GM12865 (cell line): Measurements from ENCODE around the gene PKD2L2.
"Not testable (repeated sequence)": the region's sequence is repeated elsewhere in the genome, so short reads cannot be mapped to it uniquely, and the experiment has no call there.

Experiments
- DNase-seq: peaks from one replicate; pipeline ENCODE4 v3.0.0; 2010; ENCODE audit warnings: low read depth
- H3K4me3 ChIP-seq: 2 replicates; pipeline ENCODE4 v1.5.1; 2011; ENCODE audit warnings: mild to moderate bottlenecking, low read depth, low read length, control low read depth
- TF ChIP-seq, protein P1 (sequence below): IDR thresholded peaks from 2 replicates; pipeline ENCODE4 v1.5.1; 2011; ENCODE audit warnings: low read length, control low read depth, low read depth, inconsistent platforms; ENCODE audit not compliant: insufficient read depth; ENCODE audit errors: missing control alignments

PKD2L2 gene

DNA sequence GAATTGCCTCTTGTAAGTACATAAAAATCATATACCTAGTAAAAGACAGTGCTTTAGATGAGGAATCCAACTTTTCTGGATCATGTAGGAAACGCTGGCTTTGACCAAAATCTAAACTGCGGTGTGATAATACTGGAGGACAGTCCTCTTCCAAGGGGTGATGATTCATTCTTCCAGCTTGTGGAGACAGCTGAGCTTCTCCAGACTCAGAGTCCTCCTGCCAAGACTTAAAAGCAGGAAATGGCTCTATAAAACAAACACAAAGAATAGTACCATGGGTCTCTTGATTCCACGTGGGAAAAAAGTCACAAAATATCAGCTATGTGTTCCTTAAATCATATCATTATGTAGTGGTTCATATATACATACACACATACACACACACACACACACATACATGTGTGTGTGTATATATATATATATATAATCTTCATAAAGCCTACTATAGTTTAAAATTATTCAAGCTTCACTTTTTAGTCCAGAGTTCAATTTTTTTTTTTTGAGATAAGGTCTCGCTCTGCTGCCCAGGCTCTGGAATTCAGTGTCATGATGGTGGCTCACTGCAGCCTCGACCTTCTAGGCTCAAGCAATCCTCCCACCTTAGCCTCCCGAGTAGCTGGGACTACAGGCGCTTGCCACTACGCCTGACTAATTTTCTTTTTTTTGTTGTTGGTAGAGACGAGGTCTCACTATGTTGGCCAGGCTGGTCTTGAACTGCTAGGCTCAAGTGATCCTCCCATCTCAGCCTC is 65.0 kb downstream of the PKD2L2 start:
- TF ChIP-seq, protein P1, sequence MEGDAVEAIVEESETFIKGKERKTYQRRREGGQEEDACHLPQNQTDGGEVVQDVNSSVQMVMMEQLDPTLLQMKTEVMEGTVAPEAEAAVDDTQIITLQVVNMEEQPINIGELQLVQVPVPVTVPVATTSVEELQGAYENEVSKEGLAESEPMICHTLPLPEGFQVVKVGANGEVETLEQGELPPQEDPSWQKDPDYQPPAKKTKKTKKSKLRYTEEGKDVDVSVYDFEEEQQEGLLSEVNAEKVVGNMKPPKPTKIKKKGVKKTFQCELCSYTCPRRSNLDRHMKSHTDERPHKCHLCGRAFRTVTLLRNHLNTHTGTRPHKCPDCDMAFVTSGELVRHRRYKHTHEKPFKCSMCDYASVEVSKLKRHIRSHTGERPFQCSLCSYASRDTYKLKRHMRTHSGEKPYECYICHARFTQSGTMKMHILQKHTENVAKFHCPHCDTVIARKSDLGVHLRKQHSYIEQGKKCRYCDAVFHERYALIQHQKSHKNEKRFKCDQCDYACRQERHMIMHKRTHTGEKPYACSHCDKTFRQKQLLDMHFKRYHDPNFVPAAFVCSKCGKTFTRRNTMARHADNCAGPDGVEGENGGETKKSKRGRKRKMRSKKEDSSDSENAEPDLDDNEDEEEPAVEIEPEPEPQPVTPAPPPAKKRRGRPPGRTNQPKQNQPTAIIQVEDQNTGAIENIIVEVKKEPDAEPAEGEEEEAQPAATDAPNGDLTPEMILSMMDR, result no peak
- no peak for DNase-seq
- H3K4me3 ChIP-seq, result no peak overlapping the region

DNA sequence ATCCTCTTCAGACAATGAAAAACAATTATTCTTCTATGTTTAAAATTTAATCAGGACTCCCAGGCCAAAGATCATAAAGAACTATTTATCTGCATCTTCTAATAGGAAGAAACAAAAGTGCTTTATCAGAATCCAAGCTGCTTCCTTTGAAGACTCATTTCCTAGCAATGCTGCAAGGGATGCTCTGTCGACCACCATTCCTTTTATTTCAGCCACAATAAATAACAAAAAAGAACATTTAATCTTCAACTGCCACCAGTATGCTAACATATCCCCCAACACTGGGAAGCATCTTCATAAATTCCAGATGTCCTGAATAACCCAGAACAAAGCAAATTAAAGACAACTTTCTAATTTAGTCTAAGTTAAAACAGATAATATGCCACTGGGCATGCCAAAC is 68.7 kb downstream of the PKD2L2 start:
- TF ChIP-seq, protein P1, result no peak
- no peak overlapping the region for H3K4me3 ChIP-seq
- DNase-seq, result no peak

DNA sequence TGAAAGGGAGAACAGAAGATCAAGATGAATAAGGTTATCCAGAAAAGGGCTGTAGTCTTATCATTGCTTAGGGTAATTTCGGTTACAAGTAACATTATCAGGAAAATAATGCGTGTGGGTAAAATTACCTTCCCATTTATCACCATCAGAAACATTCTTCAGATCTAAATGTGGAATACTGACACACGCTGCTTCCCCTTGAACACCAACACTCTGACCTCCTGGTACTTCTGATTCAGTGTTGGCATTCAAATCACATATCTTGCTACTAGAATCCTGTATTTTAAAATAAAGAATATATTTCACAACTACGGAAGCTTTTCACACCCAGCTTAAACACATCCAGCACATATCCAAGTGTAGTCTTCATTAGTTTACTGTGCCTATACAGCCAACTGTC is 70.2 kb downstream of the PKD2L2 start:
- no peak for DNase-seq
- TF ChIP-seq, protein P1, result no peak
- no peak overlapping the region for H3K4me3 ChIP-seq

DNA sequence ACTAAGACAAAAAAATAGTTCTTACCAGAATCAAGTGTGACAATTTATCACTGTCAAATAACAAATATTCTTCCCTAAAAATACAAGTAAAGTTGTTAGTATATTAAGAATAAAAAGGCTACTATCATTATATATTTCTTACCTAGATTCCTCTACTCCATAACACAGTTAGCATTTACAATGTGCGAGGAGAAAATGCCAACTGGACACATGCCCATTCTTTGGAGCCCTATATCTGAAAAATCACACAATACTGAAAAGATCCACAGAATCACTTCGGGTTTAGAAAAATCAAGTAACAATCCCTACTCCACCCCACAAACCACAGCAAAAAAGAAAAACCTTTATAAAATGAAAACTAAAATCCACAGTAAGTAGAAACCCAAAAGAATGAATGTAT is 70.9 kb downstream of the PKD2L2 start:
- DNase-seq, result no peak
- no peak overlapping the region for H3K4me3 ChIP-seq
- TF ChIP-seq, protein P1, result no peak

DNA sequence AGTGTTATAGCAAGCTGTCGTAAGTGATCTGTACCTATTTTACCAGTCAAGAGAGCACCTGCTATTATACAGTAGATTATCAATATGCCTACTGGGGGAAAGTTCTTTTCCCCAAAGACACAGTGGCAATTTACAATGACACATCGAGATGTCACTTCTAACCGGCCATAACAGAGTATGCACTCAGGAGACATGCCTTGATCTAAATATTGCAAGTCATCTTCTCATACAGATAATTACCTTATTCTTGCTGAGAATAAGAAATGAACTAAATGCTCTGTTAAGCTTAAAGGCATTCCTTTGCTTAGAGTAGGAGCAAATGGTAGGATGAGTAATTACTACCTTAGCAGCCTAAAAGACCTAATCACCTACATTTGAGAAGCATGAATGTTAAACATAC is 71.6 kb downstream of the PKD2L2 start:
- DNase-seq, result no peak
- H3K4me3 ChIP-seq, result no peak overlapping the region
- TF ChIP-seq, protein P1, result no peak

DNA sequence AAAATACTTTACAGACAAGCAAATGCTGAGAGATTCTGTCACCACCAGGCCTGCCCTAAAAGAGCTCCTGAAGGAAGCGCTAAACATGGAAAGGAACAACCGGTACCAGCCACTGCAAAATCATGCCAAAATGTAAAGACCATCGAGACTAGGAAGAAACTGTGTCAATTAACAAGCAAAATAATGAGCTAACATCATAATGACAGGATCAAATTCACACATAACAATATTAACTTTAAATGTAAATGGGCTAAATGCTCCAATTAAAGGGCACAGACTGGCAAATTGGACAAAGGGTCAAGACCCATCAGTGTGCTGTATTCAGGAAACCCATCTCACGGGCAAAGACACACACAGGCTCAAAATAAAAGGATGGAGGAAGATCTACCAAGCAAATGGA is 81.1 kb downstream of the PKD2L2 start:
- DNase-seq, H3K4me3 ChIP-seq: not testable (repeated sequence)

DNA sequence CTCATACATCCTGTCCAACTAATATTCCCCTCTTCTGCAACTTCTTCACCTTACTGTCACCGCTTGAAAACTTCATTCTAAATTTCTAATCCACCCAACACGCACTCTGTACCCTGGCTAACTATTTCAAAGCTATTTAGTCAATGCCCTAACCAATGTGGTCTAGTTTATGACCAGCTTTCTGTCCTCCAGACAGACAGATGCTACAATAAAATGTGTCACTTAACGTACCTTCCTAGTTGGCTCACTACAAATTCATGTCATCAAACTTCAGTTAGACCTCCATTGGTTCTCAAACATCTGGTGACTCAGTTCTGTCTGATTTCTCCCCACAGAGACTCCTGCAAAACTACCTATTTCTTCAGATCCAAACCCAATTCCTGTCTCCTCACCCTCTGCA is 86.0 kb downstream of the PKD2L2 start:
- no peak overlapping the region for H3K4me3 ChIP-seq
- TF ChIP-seq, protein P1, result no peak
- DNase-seq, result no peak
